Endothelial cell of umbilical vein (primary cell): ENCODE measurements around the gene ZFPM1. TPM values are rescaled to one million over a fixed set of nuclear protein-coding genes. Genes with fewer than 3 reads are reported as not detected.

ENCODE experiments used
- BruUV-seq: library from RNA; stranded (reverse); fragments of 400-500 nt; replicated peaks from 2 replicates; lab custom pipeline; 2021; lab: Mats Ljungman, UMichigan
- CTCF ChIA-PET: fragments of 300-600, 350-600 bp; sonication (Branson Sonifier 250); formaldehyde crosslinking; loops from one replicate; lab custom pipeline; 2021; ENCODE audit warnings: antibody characterized with exemption, inconsistent platforms; lab: Charles Lee
- POLR2A ChIA-PET: fragments of 300-600, 350-600 bp; sonication (Branson Sonifier 250); formaldehyde crosslinking; loops from one replicate; lab custom pipeline; 2021; ENCODE audit warnings: antibody characterized with exemption, inconsistent platforms; lab: Charles Lee
- DNase-seq: peaks from one replicate; pipeline ENCODE4 v3.0.0-alpha.2; 2011; ENCODE audit warnings: low read depth, low spot score
- FAIRE-seq: peaks from 2 replicates; lab custom pipeline; 2011; peaks lifted over from hg19 to GRCh38; lab: Jason Lieb, UNC
- H2AFZ ChIP-seq: 2 replicates; pipeline ENCODE4 v1.6.0; 2012; ENCODE audit warnings: low read depth, low read length, control low read depth, inconsistent platforms
- H3K27ac ChIP-seq: 2 replicates; pipeline ENCODE4 v1.5.1; 2011; ENCODE audit warnings: low read depth, mild to moderate bottlenecking, control low read depth, low read length, moderate library complexity; ENCODE audit not compliant: insufficient read depth
- H3K27me3 ChIP-seq, 2 experiments: 2 replicates each; pipeline versions ENCODE4 v1.6.0 to v1.6.1; 2011; ENCODE audit warnings: low read length in 2 of 2, mixed read lengths in 1 of 2; ENCODE audit not compliant: control insufficient read depth in 2 of 2, insufficient read depth in 2 of 2
- H3K36me3 ChIP-seq, 2 experiments: 2 replicates in 1 of 2; 3 replicates in 1 of 2; pipeline ENCODE4 v1.5.1; 2011; ENCODE audit warnings: low read length in 2 of 2, mild to moderate bottlenecking in 1 of 2, moderate library complexity in 1 of 2; ENCODE audit not compliant: control insufficient read depth in 2 of 2, insufficient read depth in 2 of 2; ENCODE audit errors: extremely low read depth in 1 of 2
- H3K4me1 ChIP-seq: 3 replicates; pipeline ENCODE4 v1.5.1; 2011; ENCODE audit warnings: mild to moderate bottlenecking, low read length; ENCODE audit not compliant: control insufficient read depth, insufficient read depth; ENCODE audit errors: extremely low read depth
- H3K4me2 ChIP-seq: 2 replicates; pipeline ENCODE4 v1.6.1; 2011; ENCODE audit warnings: low read length, control low read depth, mixed read lengths; ENCODE audit not compliant: insufficient read depth
- H3K4me3 ChIP-seq, 3 experiments: fragments of 200-600 bp in 1 of 3; sonication (generic), shearing (Covaris generic) in 1 of 3; replicated peaks in 1 of 3; 2 replicates each; pipeline ENCODE4 v1.5.1; 2011 to 2016; ENCODE audit warnings: control low read depth in 3 of 3, low read length in 3 of 3, mild to moderate bottlenecking in 2 of 3, inconsistent platforms in 1 of 3, low read depth in 1 of 3, moderate library complexity in 1 of 3; ENCODE audit not compliant: insufficient read depth in 1 of 3
- H3K79me2 ChIP-seq: 2 replicates; pipeline ENCODE4 v1.6.0; 2012; ENCODE audit warnings: low read length, inconsistent platforms; ENCODE audit not compliant: control insufficient read depth, insufficient read depth
- H3K9ac ChIP-seq: replicated peaks from 2 replicates; pipeline ENCODE3; 2011; ENCODE audit warnings: low read length, control low read depth; ENCODE audit not compliant: insufficient read depth; ENCODE audit errors: extremely low read depth
- H3K9me1 ChIP-seq: replicated peaks from 3 replicates; pipeline ENCODE4 v1.6.0; 2011; ENCODE audit warnings: mild to moderate bottlenecking, low read length; ENCODE audit not compliant: control insufficient read depth, insufficient read depth; ENCODE audit errors: extremely low read depth
- H3K9me3 ChIP-seq: replicated peaks from 2 replicates; pipeline ENCODE4 v1.5.1; 2012; ENCODE audit warnings: low read length, inconsistent platforms; ENCODE audit not compliant: control insufficient read depth, insufficient read depth
- H4K20me1 ChIP-seq: replicated peaks from 2 replicates; pipeline ENCODE3; 2011; ENCODE audit warnings: mild to moderate bottlenecking, low read length; ENCODE audit not compliant: control insufficient read depth, insufficient read depth; ENCODE audit errors: extremely low read depth
- EZH2 ChIP-seq: IDR thresholded peaks from 2 replicates; pipeline ENCODE4 v1.6.1; 2012; ENCODE audit warnings: borderline replicate concordance, low read depth, mild to moderate bottlenecking, moderate library complexity, low read length, inconsistent platforms; ENCODE audit not compliant: severe bottlenecking
- FOS ChIP-seq: IDR thresholded peaks from 2 replicates; pipeline ENCODE4 v1.6.1; 2011; ENCODE audit warnings: mild to moderate bottlenecking, low read length, moderate library complexity, borderline replicate concordance; ENCODE audit not compliant: insufficient read depth
- GATA2 ChIP-seq: IDR thresholded peaks from 2 replicates; pipeline ENCODE4 v1.7.0; 2011; ENCODE audit warnings: low read depth, mild to moderate bottlenecking, moderate library complexity, mixed read lengths, low read length; ENCODE audit not compliant: insufficient read length, insufficient read depth
- JUN ChIP-seq: IDR thresholded peaks from 2 replicates; pipeline ENCODE4 v1.6.1; 2011; ENCODE audit warnings: borderline replicate concordance, low read depth; ENCODE audit not compliant: insufficient read length, insufficient read depth
- MYC ChIP-seq: IDR thresholded peaks from one replicate; pipeline ENCODE4 v1.6.1; 2011; ENCODE audit warnings: mild to moderate bottlenecking, low read depth, low read length
- POLR2A ChIP-seq: IDR thresholded peaks from 2 replicates; pipeline ENCODE4 v1.6.1; 2012; ENCODE audit warnings: low read depth, mild to moderate bottlenecking, control low read depth, low read length
- POLR2AphosphoS5 ChIP-seq: IDR thresholded peaks from 2 replicates; pipeline ENCODE4 v1.6.1; 2012; ENCODE audit warnings: low read depth, mild to moderate bottlenecking, control low read depth, low read length, moderate library complexity; ENCODE audit not compliant: insufficient read depth
- dilution Hi-C: fragments of 300-500 bp; cut with MboI; formaldehyde crosslinking; loops from one replicate; pipeline ENCODE4 v1.15.0; 2019; ENCODE audit warnings: low sequenced_read_pairs; ENCODE audit not compliant: extremely low pct_ligation_motif_present
- intact Hi-C: fragments of 100-400 bp; cut with micrococcal nuclease; formaldehyde crosslinking; loops from one replicate; pipeline ENCODE4 v1.10.0; 2022
- polyA plus RNA-seq, 4 experiments: library from polyadenylated mRNA; depleted of rRNA in 3 of 4; stranded (reverse) in 3 of 4; unstranded in 1 of 4; fragments of >200 nt; gene quantifications; 2 replicates each; pipeline versions ENCODE4 v1.2.1 to v1.2.3, GENCODE V29; 2011 to 2012; ENCODE audit warnings: missing spikeins in 1 of 4
- total RNA-seq: library from RNA; stranded (reverse); gene quantifications from 2 replicates; pipeline ENCODE4 v1.2.3, GENCODE V29; 2021
- TF ChIP-seq, protein P1 (sequence below), 2 donors: IDR thresholded peaks; 1 replicate in 1 of 2; 2 replicates in 1 of 2; pipeline ENCODE4 v1.5.1; 2011; ENCODE audit warnings: low read length in 2 of 2, mild to moderate bottlenecking in 2 of 2, moderate library complexity in 2 of 2, control low read depth in 1 of 2, inconsistent platforms in 1 of 2, low read depth in 1 of 2; ENCODE audit not compliant: insufficient read depth in 1 of 2; ENCODE audit errors: extremely low read depth in 1 of 2
- TF ChIP-seq, protein P2 (sequence below): IDR thresholded peaks from 2 replicates; pipeline ENCODE4 v1.6.1; 2011; ENCODE audit not compliant: insufficient read depth, insufficient read length

The ZFPM1 gene
- total and polyA plus RNA-seq, 2 donors (not counting 3 experiments of a cell fraction or from before 2014, with no cell fraction given): 0.37 to 7.5 TPM

DNA sequence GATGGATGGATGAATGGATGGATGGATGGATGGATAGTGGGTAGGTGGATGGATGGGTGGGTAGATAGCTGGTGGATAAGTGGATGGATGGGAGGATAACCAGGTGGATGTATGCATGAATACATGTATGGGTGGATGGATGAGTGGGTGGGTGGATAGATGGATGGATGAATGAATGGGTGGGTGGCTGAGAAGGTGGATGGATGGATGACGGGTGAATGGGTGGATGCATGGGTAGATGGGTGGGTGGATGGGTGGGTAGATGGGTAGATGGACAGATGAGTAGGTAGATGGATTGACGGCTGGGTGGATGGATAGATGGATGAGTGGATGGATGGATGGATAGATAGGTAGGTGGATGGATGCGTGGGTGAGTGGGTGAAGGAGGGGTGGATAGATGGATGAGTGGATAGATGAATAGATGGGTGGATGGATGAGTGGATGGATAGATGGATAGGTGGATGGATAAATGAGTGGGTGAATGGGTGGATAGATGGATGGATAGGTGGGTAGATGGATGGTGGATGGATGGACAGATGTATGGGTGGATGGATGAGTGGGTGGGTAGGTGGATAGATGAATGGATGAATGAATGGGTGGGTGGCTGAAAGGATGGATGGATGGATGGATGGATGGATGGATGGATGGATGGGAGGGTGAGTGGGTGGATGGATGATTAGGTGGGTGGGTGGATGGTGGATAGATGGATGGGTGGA is 67.0 kb downstream of the ZFPM1 start:
- Histone ChIP-seq H3K4me1 (no peaks in the 10 kb centered on the region), H3K4me2 (no peak overlapping the region), H4K20me1 (peaks cover 3% of the 10 kb centered on the region), H3K9me1 (no peaks in the 10 kb centered on the region), H3K9me3 (no peaks in the 10 kb centered on the region), H2AFZ (no peak overlapping the region), H3K9ac (no peak overlapping the region), H3K36me3 (no peaks in the 10 kb centered on the region), H3K4me3 (no peak overlapping the region), H3K27ac (no peak overlapping the region), H3K27me3 (no peaks in the 10 kb centered on the region), H3K79me2 (no peaks in the 10 kb centered on the region)
- no TSS peak for BruUV-seq
- CTCF ChIA-PET: no interaction called here
- dilution Hi-C loops: no loop called here
- FAIRE-seq: no peak
- TF ChIP-seq JUN (no peak), GATA2 (no peak), FOS (no peak), MYC (no peak), POLR2AphosphoS5 (no peak), EZH2 (no peak), POLR2A (no peak)
- TF ChIP-seq, protein P1, sequence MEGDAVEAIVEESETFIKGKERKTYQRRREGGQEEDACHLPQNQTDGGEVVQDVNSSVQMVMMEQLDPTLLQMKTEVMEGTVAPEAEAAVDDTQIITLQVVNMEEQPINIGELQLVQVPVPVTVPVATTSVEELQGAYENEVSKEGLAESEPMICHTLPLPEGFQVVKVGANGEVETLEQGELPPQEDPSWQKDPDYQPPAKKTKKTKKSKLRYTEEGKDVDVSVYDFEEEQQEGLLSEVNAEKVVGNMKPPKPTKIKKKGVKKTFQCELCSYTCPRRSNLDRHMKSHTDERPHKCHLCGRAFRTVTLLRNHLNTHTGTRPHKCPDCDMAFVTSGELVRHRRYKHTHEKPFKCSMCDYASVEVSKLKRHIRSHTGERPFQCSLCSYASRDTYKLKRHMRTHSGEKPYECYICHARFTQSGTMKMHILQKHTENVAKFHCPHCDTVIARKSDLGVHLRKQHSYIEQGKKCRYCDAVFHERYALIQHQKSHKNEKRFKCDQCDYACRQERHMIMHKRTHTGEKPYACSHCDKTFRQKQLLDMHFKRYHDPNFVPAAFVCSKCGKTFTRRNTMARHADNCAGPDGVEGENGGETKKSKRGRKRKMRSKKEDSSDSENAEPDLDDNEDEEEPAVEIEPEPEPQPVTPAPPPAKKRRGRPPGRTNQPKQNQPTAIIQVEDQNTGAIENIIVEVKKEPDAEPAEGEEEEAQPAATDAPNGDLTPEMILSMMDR (IDR thresholded peaks at IDR 0.05; ENCODE audit: extremely low read depth in 1 of 2, insufficient read depth in 1 of 2, low read depth in 1 of 2, low read length in 2 of 2): no peak
- TF ChIP-seq, protein P2, sequence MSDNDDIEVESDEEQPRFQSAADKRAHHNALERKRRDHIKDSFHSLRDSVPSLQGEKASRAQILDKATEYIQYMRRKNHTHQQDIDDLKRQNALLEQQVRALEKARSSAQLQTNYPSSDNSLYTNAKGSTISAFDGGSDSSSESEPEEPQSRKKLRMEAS: no peak
- intact Hi-C loops: no loop called here
- no peak for DNase-seq
- POLR2A ChIA-PET: no interaction called here
